ENCODE data around the gene MCC. TPM values are rescaled to one million over a fixed set of nuclear protein-coding genes. Genes with fewer than 3 reads are reported as not detected.

MCC gene
- total RNA-seq, 1 donor from 2014 or later = 1.1 TPM

DNA sequence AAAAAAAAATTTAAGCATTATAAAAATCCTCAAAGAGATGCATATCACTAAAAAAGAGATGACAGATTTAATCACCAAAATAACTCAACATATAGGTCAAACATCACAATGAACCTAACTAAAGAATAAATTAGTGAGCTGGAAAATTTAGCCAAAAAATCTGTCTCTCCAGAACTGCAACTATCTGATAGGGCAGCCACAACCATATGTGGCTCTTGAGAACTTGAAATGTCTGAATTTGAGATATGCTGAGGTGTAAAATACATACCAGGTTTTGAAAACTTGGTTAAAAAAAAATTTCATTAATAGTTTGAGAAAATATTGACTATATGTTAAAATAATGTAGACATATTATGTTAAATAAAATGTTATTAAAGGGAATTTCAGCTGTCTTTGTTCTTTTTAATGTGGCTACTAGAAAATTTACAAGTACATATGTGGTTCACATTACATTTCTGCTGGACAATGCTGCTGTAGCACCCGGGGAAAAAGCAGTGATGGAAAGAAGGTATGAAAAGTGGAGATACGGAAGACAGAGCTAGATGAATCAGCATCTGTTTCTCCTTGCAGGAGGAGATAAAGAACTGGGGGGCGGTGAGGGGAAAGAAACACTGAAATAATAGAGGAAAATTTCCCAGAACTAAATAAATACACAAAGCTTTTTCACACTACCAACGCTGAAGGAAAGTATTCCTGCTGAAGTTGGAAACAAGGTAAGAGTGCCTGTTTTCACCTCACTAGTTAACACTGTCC is 445.6 kb downstream of the MCC start:
- Mint-ChIP-seq H3K27me3 (peaks cover 2% of the 10 kb centered on the region), H3K4me3 (no peak overlapping the region), H3K27ac (no peak overlapping the region), H3K36me3 (ENCODE audit: low read depth) (no peaks in the 10 kb centered on the region), H3K4me1 (peaks cover 3% of the 10 kb centered on the region), H3K9me3 (no peaks in the 10 kb centered on the region)
- intact Hi-C loops (cut with micrococcal nuclease) = no loop called here
- no peak for DNase-seq

DNA sequence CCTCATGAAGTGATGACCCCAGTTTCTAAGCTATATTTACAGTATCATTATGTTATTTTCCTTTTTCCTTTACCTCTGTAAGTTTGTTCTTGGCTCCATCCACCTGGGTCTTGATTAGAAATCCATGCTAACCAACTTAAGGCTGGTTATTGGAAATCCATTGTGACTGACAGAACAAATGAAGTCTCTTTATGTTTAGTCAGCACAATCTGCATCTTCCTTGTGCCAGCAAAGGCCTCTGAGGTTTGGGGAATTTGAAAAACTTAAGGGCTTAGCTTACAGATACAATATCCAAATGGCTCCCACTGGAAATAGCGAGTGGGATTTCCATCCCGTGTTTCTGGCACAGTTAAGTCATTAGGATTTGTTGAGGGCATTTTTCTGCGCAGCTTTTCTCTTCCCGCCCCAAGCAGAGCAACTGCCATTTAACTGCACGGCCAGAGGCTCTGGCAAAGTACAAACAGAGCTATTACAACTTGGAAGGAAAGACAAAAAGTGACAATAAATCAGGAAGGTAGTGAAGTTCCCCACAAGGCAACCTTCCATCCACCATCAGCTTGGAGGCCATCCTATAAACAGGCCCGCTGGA is 447.5 kb downstream of the MCC start:
- no peak overlapping the region for H3K4me3 Mint-ChIP-seq
- no peak overlapping the region for H3K27ac Mint-ChIP-seq
- no peak for DNase-seq
- intact Hi-C loops (cut with micrococcal nuclease) = no loop called here
- H3K27me3 Mint-ChIP-seq = peaks cover 2% of the 10 kb centered on the region
- no peaks in the 10 kb centered on the region for H3K36me3 Mint-ChIP-seq (ENCODE audit: low read depth)
- H3K4me1 Mint-ChIP-seq = peaks cover 3% of the 10 kb centered on the region
- H3K9me3 Mint-ChIP-seq = no peaks in the 10 kb centered on the region

DNA sequence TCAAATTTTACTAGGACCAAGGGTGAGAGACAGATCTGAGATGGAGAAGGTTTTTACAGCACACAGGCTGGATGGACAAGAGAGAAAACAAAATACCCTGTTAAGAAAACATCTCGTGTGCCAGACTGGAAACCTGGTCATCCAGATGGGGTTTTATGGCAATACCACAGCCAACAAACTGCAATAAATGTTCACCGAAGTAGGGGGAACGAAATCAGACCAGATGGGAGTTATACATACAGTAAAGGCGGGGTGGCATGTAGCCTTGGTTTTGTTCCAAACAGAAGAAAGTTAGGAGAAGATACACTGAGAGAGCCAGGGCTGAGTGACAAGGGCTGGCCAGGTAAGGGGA is 448.3 kb downstream of the MCC start:
- intact Hi-C loops (cut with micrococcal nuclease) = no loop called here
- H3K27me3 Mint-ChIP-seq = peaks cover 2% of the 10 kb centered on the region
- DNase-seq = no peak
- no peaks in the 10 kb centered on the region for H3K36me3 Mint-ChIP-seq (ENCODE audit: low read depth)
- no peak overlapping the region for H3K4me3 Mint-ChIP-seq
- H3K27ac Mint-ChIP-seq = no peak overlapping the region
- no peaks in the 10 kb centered on the region for H3K9me3 Mint-ChIP-seq
- H3K4me1 Mint-ChIP-seq = peaks cover 7% of the 10 kb centered on the region

DNA sequence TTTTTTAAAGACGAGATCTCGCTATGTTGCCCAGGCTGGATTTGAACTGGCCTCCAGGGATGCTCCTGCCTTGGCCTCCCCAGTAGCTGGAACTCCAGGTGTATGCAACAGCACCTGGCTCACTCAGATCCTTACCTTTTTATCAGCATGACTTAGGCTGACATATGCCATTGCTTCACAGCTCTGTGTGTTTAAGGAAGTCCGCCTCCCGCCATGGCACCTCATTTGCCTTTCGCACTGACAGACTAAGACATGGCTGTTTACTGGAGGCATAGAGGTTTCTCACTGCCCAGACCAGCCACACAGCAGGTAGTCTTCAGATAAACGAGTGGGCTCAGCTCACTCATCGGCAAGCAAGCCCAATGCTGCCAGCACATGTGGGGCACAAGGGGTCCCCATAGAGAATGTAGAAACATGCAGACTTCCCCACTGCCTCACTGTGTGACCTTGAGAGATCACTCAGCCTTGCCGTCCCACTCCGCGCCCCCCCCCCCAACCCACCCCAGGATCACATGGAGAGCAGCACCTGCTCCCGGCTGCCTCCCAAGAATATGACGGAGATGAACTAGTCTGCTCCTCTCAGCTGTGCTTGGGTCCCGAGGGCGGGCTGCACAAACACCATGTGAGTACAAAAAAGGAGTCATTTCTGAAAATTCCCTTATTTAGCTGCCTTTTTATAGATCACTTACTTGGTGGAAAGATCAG is 448.9 kb downstream of the MCC start:
- no peak for DNase-seq
- H3K36me3 Mint-ChIP-seq (ENCODE audit: low read depth) = no peaks in the 10 kb centered on the region
- H3K27me3 Mint-ChIP-seq = peaks cover 2% of the 10 kb centered on the region
- no peaks in the 10 kb centered on the region for H3K9me3 Mint-ChIP-seq
- no peak overlapping the region for H3K27ac Mint-ChIP-seq
- peaks cover 9% of the 10 kb centered on the region for H3K4me1 Mint-ChIP-seq
- intact Hi-C loops (cut with micrococcal nuclease) = no loop called here
- H3K4me3 Mint-ChIP-seq = no peak overlapping the region

DNA sequence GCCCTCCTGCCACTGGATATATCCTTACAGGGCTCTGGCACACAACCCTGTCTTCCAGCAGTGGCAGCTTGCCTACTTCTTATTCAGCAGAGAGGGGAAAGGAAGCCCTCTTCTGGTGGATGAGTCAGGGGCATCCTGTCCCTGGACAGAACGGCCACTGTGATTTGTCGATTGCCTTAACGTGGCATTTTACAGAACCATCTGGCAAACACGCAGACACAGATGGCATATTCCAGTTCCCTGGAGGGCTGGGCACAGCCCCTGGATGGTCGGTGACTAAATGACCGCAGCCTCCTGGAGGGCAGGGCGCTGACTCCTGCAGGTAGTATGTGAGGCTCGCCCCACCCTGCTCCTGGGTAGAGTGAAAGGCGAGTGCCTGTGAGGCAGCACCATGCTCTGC is 449.5 kb downstream of the MCC start:
- Mint-ChIP-seq H3K9me3 (no peaks in the 10 kb centered on the region), H3K4me1 (peaks cover 9% of the 10 kb centered on the region), H3K36me3 (ENCODE audit: low read depth) (no peaks in the 10 kb centered on the region), H3K27me3 (peaks cover 2% of the 10 kb centered on the region), H3K4me3 (no peak overlapping the region), H3K27ac (no peak overlapping the region)
- no peak for DNase-seq
- intact Hi-C loops (cut with micrococcal nuclease) = no loop called here

DNA sequence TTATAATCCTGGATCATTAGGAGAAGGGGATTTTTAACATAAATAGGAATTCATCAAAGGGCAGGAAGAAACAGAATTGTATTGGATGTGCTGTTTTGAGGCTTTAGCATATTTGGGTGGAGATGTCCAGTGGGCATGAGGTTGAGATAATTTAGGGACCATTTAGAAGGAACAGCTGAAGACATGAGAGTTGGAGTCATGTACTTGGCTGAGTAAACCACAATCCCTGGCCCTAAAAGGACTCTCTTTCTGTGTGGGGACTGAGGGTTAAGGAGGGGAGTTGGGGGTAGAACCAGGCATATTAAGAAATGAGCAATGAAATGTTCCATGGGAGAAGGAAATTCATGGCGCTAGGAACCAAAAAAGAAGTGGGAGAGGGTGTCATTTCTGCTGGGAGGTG is 450.1 kb downstream of the MCC start:
- H3K4me1 Mint-ChIP-seq = peaks cover 9% of the 10 kb centered on the region
- no peak overlapping the region for H3K4me3 Mint-ChIP-seq
- H3K36me3 Mint-ChIP-seq (ENCODE audit: low read depth) = no peaks in the 10 kb centered on the region
- peaks cover 2% of the 10 kb centered on the region for H3K27me3 Mint-ChIP-seq
- no peak for DNase-seq
- no peak overlapping the region for H3K27ac Mint-ChIP-seq
- intact Hi-C loops (cut with micrococcal nuclease) = no loop called here
- no peaks in the 10 kb centered on the region for H3K9me3 Mint-ChIP-seq

DNA sequence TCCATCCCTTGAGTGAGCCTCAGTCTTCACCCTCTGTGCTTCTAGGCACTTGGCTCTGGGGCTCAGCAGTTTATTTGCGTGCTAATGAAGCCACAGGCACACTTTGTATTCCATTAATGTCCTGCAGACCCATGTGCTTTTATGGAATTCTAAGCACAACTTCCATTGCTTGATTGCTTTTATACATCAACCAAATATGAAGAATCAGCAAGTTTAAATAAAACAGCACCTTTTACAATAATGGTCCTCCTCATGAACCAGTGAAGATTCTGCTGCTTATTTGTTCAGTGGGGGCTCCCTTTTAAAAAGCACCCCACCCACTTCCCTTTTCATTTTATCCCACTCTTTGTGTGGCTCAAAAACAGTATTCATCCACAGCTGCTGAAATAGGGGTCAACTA is 451.4 kb downstream of the MCC start:
- Mint-ChIP-seq H3K4me1 (peaks cover 9% of the 10 kb centered on the region), H3K9me3 (no peaks in the 10 kb centered on the region), H3K36me3 (ENCODE audit: low read depth) (no peaks in the 10 kb centered on the region), H3K27me3 (peaks cover 2% of the 10 kb centered on the region), H3K4me3 (no peak overlapping the region), H3K27ac (no peak overlapping the region)
- no peak for DNase-seq
- intact Hi-C loops (cut with micrococcal nuclease) = no loop called here

DNA sequence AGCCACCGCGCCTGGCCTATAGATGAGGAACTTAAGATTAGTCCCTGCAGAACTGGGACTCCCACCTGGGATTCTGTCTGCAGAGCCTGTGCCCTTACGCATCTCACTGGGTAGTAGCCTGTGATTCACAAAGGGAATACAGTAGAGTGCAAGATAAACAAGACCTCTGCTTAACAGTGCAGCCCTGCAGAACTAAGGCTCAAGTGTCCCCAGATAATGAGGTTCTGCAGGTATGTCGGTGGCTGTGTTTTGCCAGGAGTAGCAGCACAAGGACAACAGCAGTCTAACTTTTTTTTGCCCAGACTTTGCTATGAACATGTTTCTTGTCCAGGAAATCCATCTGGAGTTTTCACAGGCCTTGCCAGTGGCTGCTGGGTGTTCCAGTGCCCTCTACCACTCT is 451.9 kb downstream of the MCC start:
- intact Hi-C loops (cut with micrococcal nuclease) = no loop called here

DNA sequence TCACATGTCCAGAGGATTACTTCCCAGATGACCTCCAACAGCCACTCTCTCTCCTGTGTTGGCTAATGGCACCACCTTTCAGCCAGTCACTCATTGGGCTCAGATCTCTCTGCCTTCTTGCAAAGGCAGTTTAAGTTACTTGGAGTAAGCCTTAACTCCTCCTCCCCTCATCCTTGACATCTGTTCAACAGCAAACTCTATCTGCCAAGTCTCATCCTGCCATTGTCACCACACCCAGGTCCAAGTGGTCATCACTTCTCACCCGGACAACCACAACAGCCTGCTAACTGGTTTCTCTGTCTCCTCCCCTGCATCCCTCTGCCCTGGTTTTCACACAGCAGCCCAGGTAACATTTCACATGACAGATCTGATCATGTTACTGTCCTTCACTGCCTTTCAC is 453.2 kb downstream of the MCC start:
- Mint-ChIP-seq H3K27ac (no peak overlapping the region), H3K27me3 (no peaks in the 10 kb centered on the region), H3K4me3 (no peak overlapping the region), H3K9me3 (no peaks in the 10 kb centered on the region), H3K4me1 (peaks cover 6% of the 10 kb centered on the region), H3K36me3 (ENCODE audit: low read depth) (no peaks in the 10 kb centered on the region)
- intact Hi-C loops (cut with micrococcal nuclease) = no loop called here
- no peak for DNase-seq

More for the DNA sequence above, 451.9 kb downstream of the MCC start:
- Mint-ChIP-seq H3K36me3 (ENCODE audit: low read depth) (no peaks in the 10 kb centered on the region), H3K4me1 (peaks cover 8% of the 10 kb centered on the region), H3K27me3 (peaks cover 1% of the 10 kb centered on the region), H3K9me3 (no peaks in the 10 kb centered on the region), H3K4me3 (no peak overlapping the region), H3K27ac (no peak overlapping the region)
- no peak for DNase-seq

DNA sequence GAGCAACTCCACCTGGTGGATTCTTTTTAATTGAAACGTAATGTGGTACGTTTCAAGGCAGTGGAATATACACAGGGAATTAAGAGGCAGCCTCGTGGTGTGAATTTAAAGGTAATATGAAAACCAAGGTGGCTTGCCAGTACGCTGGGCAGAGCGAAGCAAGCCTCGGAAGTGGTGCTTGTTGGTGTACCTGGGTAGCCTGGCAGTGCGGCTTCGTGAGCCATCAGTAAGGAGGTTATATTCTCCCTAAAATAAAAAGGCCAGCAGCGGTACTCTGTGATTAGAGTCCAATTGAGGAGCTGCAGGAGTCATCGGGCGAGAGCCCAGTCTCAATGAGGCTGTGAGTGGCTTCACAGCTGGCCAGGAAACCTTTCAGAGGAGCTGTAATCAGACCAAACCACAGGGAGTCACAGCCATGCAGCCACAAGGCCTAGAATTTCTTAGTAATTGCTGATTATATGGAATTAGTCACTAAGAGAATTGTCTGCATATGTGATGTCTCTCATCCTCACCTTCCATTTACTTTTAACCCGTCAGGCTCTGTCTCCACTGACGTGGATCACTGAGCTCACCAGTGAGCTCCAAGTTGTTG is 454.0 kb downstream of the MCC start:
- H3K27ac Mint-ChIP-seq = no peak overlapping the region
- no peaks in the 10 kb centered on the region for H3K9me3 Mint-ChIP-seq

DNA sequence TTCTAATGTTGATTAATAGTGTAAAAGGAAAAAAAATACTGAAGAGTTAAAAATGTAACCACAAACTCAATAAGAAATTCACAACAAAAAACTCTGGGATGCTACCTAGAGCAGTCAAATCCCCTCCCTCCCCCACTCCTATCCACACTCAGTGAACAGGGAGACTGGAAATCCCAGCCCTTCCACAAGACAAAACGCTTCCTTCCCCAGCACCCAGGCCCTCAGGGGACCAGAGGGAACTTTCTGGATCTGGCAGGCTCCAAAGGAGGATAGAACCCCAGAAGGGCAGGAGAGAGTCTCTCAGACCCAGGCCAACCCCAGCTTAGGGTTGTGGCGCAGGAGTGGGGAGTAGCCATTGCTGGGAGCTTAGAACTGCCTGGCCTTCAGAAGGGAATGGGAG is 456.7 kb downstream of the MCC start:
- intact Hi-C loops (cut with micrococcal nuclease) = no loop called here
- no peak overlapping the region for H3K4me3 Mint-ChIP-seq
- H3K36me3 Mint-ChIP-seq (ENCODE audit: low read depth) = peaks cover 16% of the 10 kb centered on the region
- no peaks in the 10 kb centered on the region for H3K9me3 Mint-ChIP-seq
- no peak for DNase-seq
- peaks cover 6% of the 10 kb centered on the region for H3K4me1 Mint-ChIP-seq
- no peaks in the 10 kb centered on the region for H3K27me3 Mint-ChIP-seq
- H3K27ac Mint-ChIP-seq = no peak overlapping the region

More for the DNA sequence above, 454.0 kb downstream of the MCC start:
- DNase-seq = no peak
- H3K27me3 Mint-ChIP-seq = no peaks in the 10 kb centered on the region
- intact Hi-C loops (cut with micrococcal nuclease) = no loop called here
- peaks cover 6% of the 10 kb centered on the region for H3K4me1 Mint-ChIP-seq
- no peak overlapping the region for H3K4me3 Mint-ChIP-seq
- peaks cover 5% of the 10 kb centered on the region for H3K36me3 Mint-ChIP-seq (ENCODE audit: low read depth)

DNA sequence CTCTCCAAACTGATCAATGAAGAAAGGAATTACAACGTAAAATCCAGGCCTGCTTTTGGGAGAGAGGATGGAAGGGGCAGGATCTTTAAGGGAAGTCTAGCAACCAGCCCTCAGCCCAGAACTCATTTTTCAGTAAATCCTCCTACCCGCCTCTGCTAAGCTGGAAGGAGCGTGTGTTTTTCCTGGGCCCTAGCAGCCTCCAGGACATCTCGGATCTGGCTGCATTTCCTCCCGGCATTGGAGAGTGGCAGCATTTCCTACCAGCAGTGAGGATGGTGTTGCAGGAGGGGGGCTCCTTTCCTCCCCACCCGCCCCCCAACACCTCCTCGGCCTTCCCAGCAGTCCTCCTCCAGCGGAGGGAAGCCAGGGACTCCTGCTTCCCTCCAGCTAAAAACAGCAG is 457.1 kb downstream of the MCC start:
- H3K27me3 Mint-ChIP-seq = no peaks in the 10 kb centered on the region
- peaks cover 6% of the 10 kb centered on the region for H3K4me1 Mint-ChIP-seq
- intact Hi-C loops (cut with micrococcal nuclease) = no loop called here
- H3K4me3 Mint-ChIP-seq = no peak overlapping the region
- H3K36me3 Mint-ChIP-seq (ENCODE audit: low read depth) = peaks cover 16% of the 10 kb centered on the region
- no peaks in the 10 kb centered on the region for H3K9me3 Mint-ChIP-seq
- H3K27ac Mint-ChIP-seq = no peak overlapping the region
- DNase-seq = no peak

DNA sequence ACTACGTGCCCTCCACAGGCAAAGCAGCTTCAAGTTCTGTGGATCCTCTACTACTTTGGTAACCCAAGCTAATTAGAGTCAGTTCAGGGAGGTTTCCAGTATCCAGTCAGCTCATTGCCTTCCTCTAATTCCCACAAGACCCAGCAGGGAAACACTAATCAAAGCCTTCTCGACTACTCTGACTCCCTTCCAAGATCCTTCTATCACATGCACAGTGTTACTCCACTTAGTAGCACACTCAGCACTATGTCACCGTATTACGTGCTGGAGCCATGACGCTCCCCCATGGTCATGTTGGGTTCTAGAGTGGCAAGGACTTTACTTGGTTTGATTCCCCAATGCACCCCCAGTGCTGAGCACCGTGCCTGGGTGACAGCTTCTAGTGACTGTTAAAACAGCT is 458.6 kb downstream of the MCC start:
- Mint-ChIP-seq H3K27me3 (no peaks in the 10 kb centered on the region), H3K9me3 (no peaks in the 10 kb centered on the region), H3K36me3 (ENCODE audit: low read depth) (peaks cover 19% of the 10 kb centered on the region), H3K27ac (no peak overlapping the region), H3K4me1 (no peaks in the 10 kb centered on the region), H3K4me3 (no peak overlapping the region)
- DNase-seq = no peak
- intact Hi-C loops (cut with micrococcal nuclease) = no loop called here

DNA sequence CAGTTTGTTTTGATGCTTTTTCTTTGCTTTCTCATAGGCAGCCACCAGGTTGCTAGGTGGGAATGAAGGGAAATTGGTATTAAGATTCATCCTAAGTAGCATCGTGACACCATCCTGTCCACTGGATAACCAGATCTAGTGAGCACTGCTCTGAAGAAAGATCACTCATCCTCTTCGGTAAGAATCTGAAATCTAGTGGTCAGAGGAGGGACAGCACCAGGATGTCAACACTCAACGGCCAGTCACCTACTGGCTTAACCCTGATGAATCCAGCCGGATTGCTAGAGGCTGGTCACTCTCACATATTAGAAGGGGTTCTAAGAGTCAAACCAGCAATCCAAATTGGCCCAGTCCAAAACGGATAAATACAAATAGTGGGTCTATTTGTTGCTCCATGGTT is 460.8 kb downstream of the MCC start:
- Mint-ChIP-seq H3K9me3 (no peaks in the 10 kb centered on the region), H3K4me1 (peaks cover 12% of the 10 kb centered on the region), H3K27me3 (no peaks in the 10 kb centered on the region), H3K4me3 (no peak overlapping the region), H3K27ac (no peak overlapping the region), H3K36me3 (ENCODE audit: low read depth) (peaks cover 26% of the 10 kb centered on the region)
- no peak for DNase-seq
- intact Hi-C loops (cut with micrococcal nuclease) = no loop called here

All from activated CD4-positive, alpha-beta T cell treated with anti-CD3 and anti-CD28 coated beads, Interleukin-2, amount 10 ng/mL, durations not matched to agents 24 days and 14 days (primary cell).